Tibial nerve (tissue), 4 donors: ENCODE results near the gene DGCR2. TPM values are rescaled to one million over a fixed set of nuclear protein-coding genes. Genes with fewer than 3 reads are reported as not detected.

Experiments
- DNase-seq, 2 donors: peaks; one replicate each; pipeline ENCODE4 v3.0.0-alpha.2; 2019; ENCODE audit warnings: low spot score in 2 of 2
- H3K27ac ChIP-seq, 4 donors: fragments of 200-600 bp; sonication (generic) in 3 of 4; one replicate each; pipeline ENCODE4 v1.5.1; 2017 to 2019; ENCODE audit warnings: mild to moderate bottlenecking in 1 of 4
- H3K27me3 ChIP-seq, 2 donors: fragments of 200-600 bp; sonication (generic) in 1 of 2; one replicate each; pipeline versions ENCODE4 v1.5.1 to v1.6.0; 2017 to 2019
- H3K36me3 ChIP-seq, 3 donors: fragments of 200-600 bp; sonication (generic); one replicate each; pipeline ENCODE4 v1.5.1; 2018 to 2019
- H3K4me1 ChIP-seq, 4 donors: fragments of 200-600 bp; sonication (generic) in 3 of 4; one replicate each; pipeline ENCODE4 v1.5.1; 2017 to 2019
- H3K4me3 ChIP-seq, 4 donors: fragments of 200-600 bp; sonication (generic) in 3 of 4; one replicate each; pipeline ENCODE4 v1.5.1; 2017 to 2019; ENCODE audit warnings: mild to moderate bottlenecking in 1 of 4, moderate library complexity in 1 of 4
- H3K9me3 ChIP-seq, 4 donors: fragments of 200-600 bp; sonication (generic) in 3 of 4; one replicate each; pipeline ENCODE4 v1.5.1; 2017 to 2019
- EP300 ChIP-seq, 2 donors: sonication (generic); formaldehyde crosslinking; IDR thresholded peaks; one replicate each; pipeline ENCODE4 v1.6.1; 2017; ENCODE audit warnings: antibody characterized with exemption in 2 of 2, mild to moderate bottlenecking in 1 of 2
- POLR2A ChIP-seq, 2 donors: fragments of 450-650 bp; IDR thresholded peaks; one replicate each; pipeline ENCODE4 v1.6.1; 2017; ENCODE audit warnings: antibody characterized with exemption in 2 of 2, mild to moderate bottlenecking in 2 of 2, moderate library complexity in 2 of 2
- WGBS, 2 donors: methylation state at CpG; one replicate each; pipeline ENCODE4 v1.1.5; 2018; 5-methylcytosine and 5-hydroxymethylcytosine counted together
- total RNA-seq, 4 donors: library from RNA; depleted of rRNA; stranded (reverse); fragments of >200 nt; gene quantifications; one replicate each; pipeline ENCODE4 v1.1.0, GENCODE V29; 2016
- TF ChIP-seq, protein P1 (sequence below), 5 experiments: fragments of 200-600 bp in 3 of 5; fragments of 450-650 bp in 2 of 5; sonication (generic) in 3 of 5; IDR thresholded peaks; one replicate each; pipeline ENCODE4 v1.5.1; 2016 to 2019; ENCODE audit warnings: antibody characterized with exemption in 5 of 5, mild to moderate bottlenecking in 3 of 5, moderate library complexity in 2 of 5

DGCR2 gene
- total RNA-seq, 4 donors from 2014 or later: 57.6 to 68.0 (median 58.9) TPM

DNA sequence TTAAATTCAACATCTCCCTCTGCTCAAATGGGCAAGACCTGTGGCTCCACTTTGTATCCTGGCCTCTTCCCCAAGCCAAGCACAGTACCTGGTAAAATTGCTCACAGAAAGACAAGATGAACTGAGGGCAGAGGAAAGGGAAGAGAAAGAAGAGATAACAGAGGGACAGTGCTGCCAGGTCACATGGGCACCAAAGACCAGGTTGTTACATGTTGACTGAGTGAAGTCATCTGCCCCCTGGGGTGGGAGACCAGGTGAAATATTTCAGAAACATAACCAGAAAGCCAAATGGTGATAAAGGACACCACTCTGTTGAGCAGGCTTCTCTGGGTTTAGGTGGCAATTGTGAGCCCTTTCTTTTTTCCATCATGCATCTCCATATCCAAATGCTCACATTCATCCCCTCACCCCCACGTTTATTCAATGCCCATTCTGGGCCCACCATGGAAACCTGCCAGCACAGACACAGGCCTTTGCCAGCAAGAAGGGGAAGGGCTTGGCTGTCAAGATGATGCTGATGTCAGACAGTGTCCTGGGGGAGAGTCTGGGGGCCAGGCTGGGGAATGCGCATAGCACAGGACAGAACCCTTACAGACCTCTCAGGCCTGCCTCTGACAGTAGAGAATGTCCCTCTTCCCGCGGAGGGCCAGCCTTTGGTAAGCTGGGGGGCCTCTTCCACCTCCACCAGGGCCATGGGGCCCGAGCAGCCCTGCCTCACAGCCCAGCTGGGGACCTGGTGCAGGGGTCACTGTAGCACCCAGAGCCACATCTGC lies 51.6 kb downstream of the DGCR2 start:
- DNase-seq: no peak
- WGBS, 2 donors: 48 to 63% methylated on average over 4 to 5 of the region's 5 CpGs

DNA sequence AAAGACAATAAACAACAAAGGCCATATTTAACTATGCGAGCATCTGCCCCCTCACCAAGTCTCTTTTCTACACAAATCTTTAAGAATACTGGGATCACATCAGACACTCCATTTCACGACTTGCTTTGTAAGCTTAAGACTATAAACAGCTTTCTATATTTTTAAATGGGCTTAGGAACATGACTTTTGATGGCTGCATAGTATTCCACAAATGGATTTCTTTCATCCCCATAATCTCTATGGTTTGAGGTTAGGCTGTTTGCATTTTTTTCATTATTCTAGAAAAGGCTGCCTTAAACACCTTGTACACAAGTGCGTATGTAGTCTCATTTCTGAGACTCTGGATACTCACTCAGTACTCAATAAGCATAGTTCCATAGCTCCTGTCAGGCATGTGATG lies 52.8 kb downstream of the DGCR2 start:
- DNase-seq: no peak
- Histone ChIP-seq H3K9me3 (no peaks in the 10 kb centered on the region), H3K36me3 (peaks cover 0 to 77% (median 12%) of the 10 kb centered on the region in 3 donors), H3K27ac (no peak overlapping the region), H3K27me3 (no peaks in the 10 kb centered on the region), H3K4me1 (peaks cover 0 to 26% (median 0%) of the 10 kb centered on the region in 4 donors), H3K4me3 (no peak overlapping the region)
- TF ChIP-seq POLR2A (IDR thresholded peaks at IDR 0.05) (no peak), EP300 (IDR thresholded peaks at IDR 0.05) (no peak)
- TF ChIP-seq, protein P1, sequence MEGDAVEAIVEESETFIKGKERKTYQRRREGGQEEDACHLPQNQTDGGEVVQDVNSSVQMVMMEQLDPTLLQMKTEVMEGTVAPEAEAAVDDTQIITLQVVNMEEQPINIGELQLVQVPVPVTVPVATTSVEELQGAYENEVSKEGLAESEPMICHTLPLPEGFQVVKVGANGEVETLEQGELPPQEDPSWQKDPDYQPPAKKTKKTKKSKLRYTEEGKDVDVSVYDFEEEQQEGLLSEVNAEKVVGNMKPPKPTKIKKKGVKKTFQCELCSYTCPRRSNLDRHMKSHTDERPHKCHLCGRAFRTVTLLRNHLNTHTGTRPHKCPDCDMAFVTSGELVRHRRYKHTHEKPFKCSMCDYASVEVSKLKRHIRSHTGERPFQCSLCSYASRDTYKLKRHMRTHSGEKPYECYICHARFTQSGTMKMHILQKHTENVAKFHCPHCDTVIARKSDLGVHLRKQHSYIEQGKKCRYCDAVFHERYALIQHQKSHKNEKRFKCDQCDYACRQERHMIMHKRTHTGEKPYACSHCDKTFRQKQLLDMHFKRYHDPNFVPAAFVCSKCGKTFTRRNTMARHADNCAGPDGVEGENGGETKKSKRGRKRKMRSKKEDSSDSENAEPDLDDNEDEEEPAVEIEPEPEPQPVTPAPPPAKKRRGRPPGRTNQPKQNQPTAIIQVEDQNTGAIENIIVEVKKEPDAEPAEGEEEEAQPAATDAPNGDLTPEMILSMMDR (IDR thresholded peaks at IDR 0.05): no peak
- 84 to 89% methylated on average over 3 of the region's 3 CpGs for WGBS, 2 donors

More for the DNA sequence above, 51.6 kb downstream of the DGCR2 start:
- Histone ChIP-seq H3K4me1 (peaks cover 0 to 27% (median 0%) of the 10 kb centered on the region in 4 donors), H3K27ac (no peak overlapping the region), H3K36me3 (peaks cover 0 to 66% (median 7%) of the 10 kb centered on the region in 3 donors), H3K9me3 (no peaks in the 10 kb centered on the region), H3K4me3 (no peak overlapping the region), H3K27me3 (no peaks in the 10 kb centered on the region)
- TF ChIP-seq, protein P1 (IDR thresholded peaks at IDR 0.05): no peak
- no peak for TF ChIP-seq POLR2A (IDR thresholded peaks at IDR 0.05)
- no peak for TF ChIP-seq EP300 (IDR thresholded peaks at IDR 0.05)

DNA sequence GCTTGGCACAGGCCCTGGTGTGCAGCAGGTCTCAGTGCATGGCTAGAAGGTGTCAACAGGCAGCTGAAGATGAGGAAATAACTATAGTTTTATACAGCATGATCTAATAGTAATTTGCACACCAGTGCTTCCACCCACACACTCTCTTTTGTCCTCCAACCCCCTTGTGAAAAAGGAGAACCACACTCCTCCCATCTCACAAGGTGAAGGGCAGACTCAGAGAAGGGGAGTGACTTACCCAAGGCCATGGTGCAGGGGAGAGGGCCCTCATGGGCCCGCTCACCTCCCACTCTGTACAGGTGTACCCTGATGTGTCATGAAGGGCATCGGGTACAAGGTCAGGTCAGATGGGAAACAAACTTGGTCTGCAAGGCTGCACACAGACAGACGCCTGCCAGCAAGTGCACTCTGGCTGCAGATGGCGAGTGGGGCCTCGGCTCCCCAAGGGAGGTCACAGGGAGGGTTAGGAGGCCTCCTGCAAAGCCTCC lies 53.4 kb downstream of the DGCR2 start:
- Histone ChIP-seq H3K4me3 (no peak overlapping the region), H3K4me1 (peaks cover 0 to 23% (median 0%) of the 10 kb centered on the region in 4 donors), H3K27ac (no peak overlapping the region), H3K9me3 (no peaks in the 10 kb centered on the region), H3K36me3 (peaks cover 0 to 83% (median 16%) of the 10 kb centered on the region in 3 donors), H3K27me3 (no peaks in the 10 kb centered on the region)
- TF ChIP-seq, protein P1 (IDR thresholded peaks at IDR 0.05): no peak
- TF ChIP-seq POLR2A (IDR thresholded peaks at IDR 0.05) (no peak), EP300 (IDR thresholded peaks at IDR 0.05) (no peak)
- 86 to 90% methylated on average over 5 of the region's 5 CpGs for WGBS, 2 donors
- DNase-seq: no peak

DNA sequence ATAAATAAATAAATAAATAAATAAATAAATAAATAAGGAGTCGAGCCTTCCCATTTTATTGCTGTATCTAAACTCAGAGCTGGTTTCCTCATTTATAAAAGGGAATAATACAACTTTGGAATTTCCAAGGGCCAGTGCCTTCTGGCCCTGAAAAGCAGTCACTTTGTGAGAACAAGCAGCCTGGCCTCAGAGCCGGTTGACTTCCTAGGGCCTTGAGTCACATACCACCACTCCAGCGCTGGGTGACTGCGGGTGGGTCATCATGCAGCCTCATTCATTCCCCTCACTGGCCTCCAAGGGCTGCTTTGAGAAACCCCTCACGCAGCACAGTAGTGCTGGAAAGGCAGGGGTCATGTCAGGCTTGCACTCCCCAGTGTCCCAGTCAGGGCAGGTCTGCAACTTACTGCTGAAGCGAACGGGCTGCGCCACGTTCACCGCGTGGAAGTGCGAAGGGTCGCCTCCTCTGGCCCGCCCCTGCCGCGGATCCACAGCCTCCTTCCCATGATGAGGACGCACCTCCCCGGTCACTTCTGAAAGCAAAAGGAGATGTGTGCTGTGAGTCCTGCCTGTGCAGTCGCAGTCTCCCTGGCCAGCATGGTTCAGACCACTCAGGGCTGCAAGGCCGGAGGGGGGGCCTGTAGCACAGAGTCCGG lies 54.4 kb downstream of the DGCR2 start:
- Histone ChIP-seq H3K9me3 (no peaks in the 10 kb centered on the region), H3K27me3 (no peaks in the 10 kb centered on the region), H3K36me3 (peaks cover 0 to 93% (median 17%) of the 10 kb centered on the region in 3 donors), H3K4me3 (no peak overlapping the region), H3K27ac (no peak overlapping the region), H3K4me1 (peaks cover 0 to 17% (median 0%) of the 10 kb centered on the region in 4 donors)
- no peak for DNase-seq
- TF ChIP-seq POLR2A (IDR thresholded peaks at IDR 0.05): no peak
- TF ChIP-seq EP300 (IDR thresholded peaks at IDR 0.05): no peak
- TF ChIP-seq, protein P1 (IDR thresholded peaks at IDR 0.05): no peak
- 87 to 89% methylated on average over 21 of the region's 21 CpGs for WGBS, 2 donors
